ENCODE results near the gene C1QB.
A peak's percentile ranks its signal among the peaks of the same experiment; 100 is the strongest.
"Not testable (repeated sequence)": the region's sequence is repeated elsewhere in the genome, so short reads cannot be mapped to it uniquely, and the experiment has no call there.

C1QB gene

DNA sequence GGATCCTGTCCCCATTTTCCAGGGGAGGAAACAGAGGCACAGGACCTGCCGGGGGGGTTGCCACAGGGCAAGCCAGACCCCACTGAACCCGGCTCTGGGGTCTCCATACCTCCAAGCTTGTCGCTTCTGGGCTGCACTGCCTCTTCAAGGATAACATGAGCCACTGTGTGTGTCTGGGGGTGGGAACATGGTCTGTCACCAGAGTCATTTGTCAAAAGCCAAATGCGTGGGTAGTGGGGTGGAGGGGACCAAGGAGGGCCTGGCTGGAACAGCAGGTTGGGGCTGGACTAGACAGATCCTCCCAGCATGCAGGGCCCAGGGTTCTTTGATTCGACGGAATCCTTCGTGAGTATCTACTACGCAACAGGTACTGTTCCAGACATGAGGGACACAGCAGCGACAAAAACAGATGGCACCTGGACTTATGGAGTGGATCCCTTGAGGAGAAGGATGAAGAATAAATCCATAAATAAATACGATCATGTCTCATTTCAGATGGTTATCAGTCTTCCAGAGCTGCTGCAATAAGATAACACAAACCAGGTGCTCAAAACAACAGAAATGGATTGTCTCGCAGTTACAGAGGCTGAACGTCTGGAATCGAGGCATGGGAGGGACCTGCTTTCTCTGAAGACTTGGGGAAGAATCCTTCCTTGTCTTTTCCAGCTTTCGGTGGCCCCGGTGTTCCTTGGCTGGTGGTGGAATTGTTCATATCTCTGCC lies 28.7 kb downstream of the C1QB start:
- in situ Hi-C loops (cut with HindIII; ENCODE audit: low pct_ligation_motif_present, low pct_unique_long_range_greater_than_20kb, low sequenced_read_pairs) = no loop called here
- DNase-seq = no peak

DNA sequence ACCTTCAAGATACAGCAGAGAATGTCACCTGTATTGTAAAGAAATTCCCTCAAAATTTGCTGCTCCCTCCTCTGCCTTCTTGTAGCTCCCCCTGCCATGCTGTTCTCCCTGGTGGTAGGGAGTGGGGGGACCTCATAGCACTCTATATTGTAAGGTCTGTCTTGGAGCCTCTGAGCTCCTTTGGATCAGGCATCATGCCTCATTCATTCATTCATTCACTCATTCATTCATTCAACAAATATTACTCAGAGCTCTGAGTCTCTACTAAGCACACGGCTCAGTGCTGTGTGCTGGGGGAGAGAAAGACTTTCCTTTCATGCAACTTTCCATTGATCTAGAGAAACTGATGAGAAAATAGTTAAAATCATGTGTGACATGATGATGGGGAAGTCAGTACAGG lies 30.5 kb downstream of the C1QB start:
- DNase-seq = no peak
- in situ Hi-C loops (cut with HindIII; ENCODE audit: low pct_ligation_motif_present, low pct_unique_long_range_greater_than_20kb, low sequenced_read_pairs) = no loop called here

DNA sequence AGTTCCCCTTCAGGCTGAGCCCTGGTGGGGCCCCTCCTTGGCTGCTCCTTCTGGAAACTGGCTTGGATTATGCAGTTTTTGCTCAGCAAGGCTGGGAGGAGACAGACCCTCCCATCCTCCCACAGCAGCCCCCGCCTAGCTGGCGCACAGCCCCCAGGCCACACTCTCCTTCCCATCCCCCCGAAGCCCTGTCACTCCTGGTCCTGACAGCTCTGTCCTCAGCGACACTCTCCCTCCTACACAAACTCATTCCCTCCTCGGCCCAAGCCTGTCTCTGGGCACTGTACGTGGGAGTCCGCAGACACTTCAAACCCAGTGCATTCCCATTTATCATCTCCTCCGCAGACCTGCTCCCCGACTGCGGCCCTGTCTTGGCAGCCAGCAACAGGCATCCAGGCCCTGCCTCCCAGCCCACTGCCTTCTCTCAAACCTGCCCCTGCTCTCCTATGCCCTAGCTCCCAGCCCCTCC lies 32.6 kb downstream of the C1QB start:
- in situ Hi-C loops (cut with HindIII; ENCODE audit: low pct_ligation_motif_present, low pct_unique_long_range_greater_than_20kb, low sequenced_read_pairs) = no loop called here
- no peak for DNase-seq

DNA sequence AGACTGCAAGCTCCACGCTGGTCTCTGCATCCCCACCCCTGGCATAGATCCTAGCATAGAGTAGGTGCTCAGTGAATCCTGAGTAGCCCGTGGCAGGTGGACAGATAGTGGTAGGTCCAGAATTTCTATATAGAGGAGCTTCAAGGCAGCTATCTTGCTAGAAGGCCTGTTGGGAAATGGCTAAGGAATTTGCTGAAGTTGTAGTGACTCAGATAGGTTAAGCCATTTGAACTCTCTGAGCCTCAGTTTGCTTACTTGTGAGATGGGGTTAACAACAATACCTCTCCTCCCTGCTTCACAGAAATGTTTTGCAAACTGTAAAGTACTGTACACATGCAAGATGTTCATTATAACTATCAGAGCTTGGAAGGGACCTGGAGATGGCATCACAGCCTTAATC lies 34.2 kb downstream of the C1QB start:
- no peak for DNase-seq
- in situ Hi-C loops (cut with HindIII; ENCODE audit: low pct_ligation_motif_present, low pct_unique_long_range_greater_than_20kb, low sequenced_read_pairs) = no loop called here

DNA sequence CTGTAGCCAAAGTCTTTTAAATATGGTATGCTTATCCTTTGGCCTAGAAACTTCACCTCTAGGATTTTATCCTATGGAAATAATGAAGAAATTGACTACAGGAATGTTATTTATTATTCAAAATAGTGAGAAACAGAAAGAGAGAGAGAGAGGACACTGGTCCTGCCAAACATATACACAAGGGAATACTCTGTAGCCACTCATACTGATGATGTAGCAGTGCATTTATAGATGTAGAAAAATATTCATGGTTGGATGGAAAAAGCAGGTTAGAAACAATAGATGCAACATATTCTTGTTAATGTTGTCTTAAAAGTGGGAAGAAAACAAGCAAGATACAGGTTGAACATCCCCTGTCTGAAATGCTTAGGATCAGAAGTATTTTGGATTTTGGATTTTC lies 35.4 kb downstream of the C1QB start:
- in situ Hi-C loops (cut with HindIII; ENCODE audit: low pct_ligation_motif_present, low pct_unique_long_range_greater_than_20kb, low sequenced_read_pairs) = no loop called here
- no peak for DNase-seq

DNA sequence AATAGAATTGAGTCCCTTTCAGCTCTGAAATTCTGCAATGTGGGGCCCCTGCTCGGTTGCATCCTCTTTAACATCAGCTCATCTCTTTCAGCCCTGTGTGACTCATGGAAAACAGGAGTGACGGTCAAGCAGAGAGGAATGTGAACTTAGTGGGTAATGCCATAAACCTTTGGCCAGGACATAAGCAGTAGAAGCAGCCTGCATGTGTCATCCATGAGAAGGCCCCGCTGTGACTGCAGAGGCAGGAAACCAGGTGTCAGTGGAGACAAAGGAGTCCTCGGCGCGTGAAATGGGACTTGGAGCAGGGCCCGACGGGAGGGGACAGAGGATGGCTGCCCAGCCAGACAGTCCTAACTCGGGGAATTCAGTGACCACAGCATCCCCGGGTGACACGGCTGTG lies 36.5 kb downstream of the C1QB start:
- DNase-seq = peak; percentile 95

DNA sequence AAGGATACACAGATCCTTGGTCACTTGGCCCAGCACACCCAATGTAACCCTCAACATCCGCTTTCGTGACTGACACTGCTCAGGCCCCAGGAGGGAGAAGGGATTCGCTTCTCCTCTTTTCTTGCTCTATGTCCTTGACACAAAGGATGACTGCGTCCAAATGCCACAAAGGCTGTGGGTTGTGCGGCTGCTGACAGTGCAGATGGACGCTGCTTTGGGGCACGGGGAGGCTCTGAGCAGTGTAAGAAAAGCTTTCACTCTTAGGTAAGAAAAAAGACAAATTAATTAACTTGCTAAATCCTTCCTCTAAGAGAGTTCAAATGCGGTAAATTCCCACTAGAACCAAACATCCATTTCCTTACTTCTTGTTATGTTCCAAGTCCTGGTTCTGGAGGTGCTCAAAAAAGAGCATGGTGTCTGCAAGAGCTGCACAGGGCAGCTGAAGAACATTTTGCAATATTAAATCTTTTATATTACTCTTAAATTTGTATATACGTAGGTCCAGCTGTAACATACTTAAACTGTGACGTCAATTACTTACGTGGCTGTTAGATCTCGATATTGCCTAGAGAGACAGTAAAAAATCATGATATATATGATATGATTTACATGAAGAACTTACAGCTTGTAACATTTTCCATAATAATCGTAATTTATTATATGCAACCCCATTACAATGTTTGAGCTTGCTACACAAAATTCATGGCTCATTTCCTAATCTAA lies 38.2 kb downstream of the C1QB start:
- in situ Hi-C loops (cut with HindIII; ENCODE audit: low pct_ligation_motif_present, low pct_unique_long_range_greater_than_20kb, low sequenced_read_pairs) = no loop called here
- no peak for DNase-seq

More for the DNA sequence above, 36.5 kb downstream of the C1QB start:
- in situ Hi-C loops (cut with HindIII; ENCODE audit: low pct_ligation_motif_present, low pct_unique_long_range_greater_than_20kb, low sequenced_read_pairs) = no loop called here

DNA sequence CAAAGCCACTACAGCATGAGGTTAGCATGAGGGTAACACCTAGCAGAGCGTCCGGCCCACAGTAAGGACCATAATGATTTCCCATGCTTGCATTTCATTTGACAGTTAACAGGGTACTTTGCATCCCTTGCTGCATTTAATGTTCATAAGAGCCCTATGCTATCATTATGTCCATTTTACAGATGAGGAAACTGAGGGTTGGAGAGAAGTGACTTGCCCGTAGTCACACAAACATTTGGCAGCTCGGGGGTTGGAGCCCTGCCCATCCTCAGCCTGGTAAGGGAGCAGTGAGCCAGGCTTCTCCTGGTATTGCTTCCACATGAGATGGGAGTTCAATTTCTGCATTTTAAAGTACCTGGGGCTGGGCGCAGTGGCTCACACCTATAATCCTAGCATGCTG lies 41.1 kb downstream of the C1QB start:
- in situ Hi-C loops (cut with HindIII; ENCODE audit: low pct_ligation_motif_present, low pct_unique_long_range_greater_than_20kb, low sequenced_read_pairs) = no loop called here
- DNase-seq = no peak

DNA sequence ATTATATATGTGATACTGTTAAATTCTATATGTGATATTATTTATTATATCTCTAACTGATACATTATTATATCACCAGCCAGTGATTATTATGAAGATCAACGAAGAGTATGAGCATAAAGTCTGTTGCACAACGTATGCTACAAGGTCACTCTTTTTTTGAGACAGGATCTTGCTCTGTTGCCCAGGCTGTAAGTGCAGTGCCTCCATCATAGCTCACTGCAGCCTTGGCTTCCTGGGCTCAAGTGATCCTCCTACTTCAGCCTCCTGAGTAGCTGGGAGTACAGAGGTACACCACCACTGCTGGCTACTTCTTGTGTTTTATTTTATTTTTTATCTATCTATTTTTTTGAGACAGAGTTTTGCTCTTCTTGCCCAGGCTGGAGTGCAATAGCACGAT lies 43.6 kb downstream of the C1QB start:
- in situ Hi-C loops (cut with HindIII; ENCODE audit: low pct_ligation_motif_present, low pct_unique_long_range_greater_than_20kb, low sequenced_read_pairs) = no loop called here
- DNase-seq = no peak

DNA sequence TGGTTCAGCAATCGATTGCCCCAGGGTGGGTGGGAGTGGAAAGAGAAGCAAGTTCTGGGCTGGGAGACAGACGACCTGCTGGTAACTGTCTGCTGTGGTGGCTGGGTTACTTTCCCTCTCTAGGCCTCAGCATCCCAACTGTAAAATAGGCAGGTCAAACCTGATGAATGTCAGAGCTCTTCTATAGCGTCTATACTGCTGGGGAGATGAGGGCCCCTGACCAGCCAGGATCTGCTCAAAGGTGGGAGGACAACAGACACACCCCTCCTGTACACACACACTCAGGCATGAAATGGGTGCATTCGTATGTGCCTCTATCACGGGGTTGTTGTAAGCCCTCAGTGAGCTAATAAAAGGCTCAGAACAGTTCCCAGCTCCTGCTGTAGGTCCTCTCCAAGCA lies 44.9 kb downstream of the C1QB start:
- DNase-seq = no peak

DNA sequence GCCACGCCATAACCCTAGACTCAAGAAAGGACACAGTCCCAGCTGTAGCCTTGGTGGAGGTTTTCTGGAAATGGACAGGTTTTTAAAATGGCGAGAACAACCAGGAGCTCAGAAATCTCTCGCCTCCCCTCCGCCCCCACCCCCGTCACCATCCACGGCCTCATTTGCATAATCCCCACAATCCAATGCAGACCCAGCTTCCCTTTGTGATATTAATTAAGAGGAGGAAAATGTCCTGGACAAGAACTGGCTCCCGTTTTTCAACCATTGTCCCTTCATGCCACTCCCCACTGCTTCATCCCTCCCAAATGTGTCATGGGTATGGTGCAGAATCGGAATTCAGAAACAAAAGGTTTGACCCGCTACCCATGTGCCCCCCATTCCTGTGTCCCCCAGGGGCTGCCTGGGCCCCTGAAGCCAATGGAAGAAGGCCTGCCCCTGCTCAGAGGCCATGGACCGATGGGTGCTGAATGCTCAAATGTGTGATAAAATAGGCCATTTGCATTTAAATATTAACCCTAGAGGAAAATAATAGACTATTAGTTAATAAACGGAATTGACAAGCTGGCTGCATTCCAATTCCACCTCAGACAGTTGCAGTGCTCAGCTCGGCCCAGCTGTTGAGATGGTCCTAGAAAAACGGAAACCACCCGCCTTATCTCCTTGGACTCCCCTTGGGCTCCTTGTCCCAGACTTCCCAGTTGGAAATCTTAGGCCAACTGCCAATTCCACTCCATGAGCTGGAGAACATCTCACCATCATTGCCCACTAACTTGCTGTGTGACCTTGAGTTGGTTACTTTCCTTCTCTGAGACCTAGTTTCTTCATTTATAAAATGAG lies 46.9 kb downstream of the C1QB start:
- no peak for DNase-seq
- in situ Hi-C loops (cut with HindIII; ENCODE audit: low pct_ligation_motif_present, low pct_unique_long_range_greater_than_20kb, low sequenced_read_pairs) = no loop called here

More for the DNA sequence above, 44.9 kb downstream of the C1QB start:
- in situ Hi-C loops (cut with HindIII; ENCODE audit: low pct_ligation_motif_present, low pct_unique_long_range_greater_than_20kb, low sequenced_read_pairs) = no loop called here

DNA sequence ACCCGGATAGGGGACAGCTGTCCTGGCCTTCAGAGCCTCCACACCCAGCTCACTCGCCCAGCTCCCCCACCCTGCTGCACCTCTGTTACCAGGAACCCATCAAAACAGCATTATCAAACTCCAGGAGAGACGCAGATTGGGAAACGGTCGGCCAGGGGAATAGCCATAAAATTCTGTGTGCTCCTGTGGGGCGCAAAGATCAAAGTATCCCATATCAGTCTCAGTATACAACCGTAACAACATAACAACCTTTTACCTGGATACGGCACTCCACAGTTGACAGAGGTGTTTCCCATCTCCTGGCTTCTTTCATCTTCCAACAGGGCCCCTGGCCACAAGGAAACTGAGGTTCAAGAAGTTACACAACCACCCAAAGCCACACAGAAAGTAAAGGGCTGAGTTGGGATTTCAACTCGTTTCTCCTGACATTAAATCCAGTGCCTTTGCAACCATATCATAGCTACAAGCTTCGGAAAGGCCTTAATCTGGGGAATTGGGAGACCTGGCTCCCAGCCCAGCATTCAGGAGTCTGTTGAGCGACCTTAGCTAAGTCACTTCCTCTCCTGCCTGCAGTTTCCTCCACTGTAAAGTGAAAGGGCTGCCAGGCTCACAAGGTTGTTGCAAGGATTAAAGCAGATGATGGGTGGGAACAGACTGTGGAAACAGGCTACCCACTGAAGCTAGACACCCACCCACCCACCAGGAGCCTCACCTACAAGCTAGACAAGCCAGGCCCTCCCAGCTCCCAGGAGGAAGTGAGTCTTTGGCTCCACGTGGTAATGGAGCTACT lies 49.5 kb downstream of the C1QB start:
- DNase-seq = no peak
- in situ Hi-C loops (cut with HindIII; ENCODE audit: low pct_ligation_motif_present, low pct_unique_long_range_greater_than_20kb, low sequenced_read_pairs) = no loop called here

DNA sequence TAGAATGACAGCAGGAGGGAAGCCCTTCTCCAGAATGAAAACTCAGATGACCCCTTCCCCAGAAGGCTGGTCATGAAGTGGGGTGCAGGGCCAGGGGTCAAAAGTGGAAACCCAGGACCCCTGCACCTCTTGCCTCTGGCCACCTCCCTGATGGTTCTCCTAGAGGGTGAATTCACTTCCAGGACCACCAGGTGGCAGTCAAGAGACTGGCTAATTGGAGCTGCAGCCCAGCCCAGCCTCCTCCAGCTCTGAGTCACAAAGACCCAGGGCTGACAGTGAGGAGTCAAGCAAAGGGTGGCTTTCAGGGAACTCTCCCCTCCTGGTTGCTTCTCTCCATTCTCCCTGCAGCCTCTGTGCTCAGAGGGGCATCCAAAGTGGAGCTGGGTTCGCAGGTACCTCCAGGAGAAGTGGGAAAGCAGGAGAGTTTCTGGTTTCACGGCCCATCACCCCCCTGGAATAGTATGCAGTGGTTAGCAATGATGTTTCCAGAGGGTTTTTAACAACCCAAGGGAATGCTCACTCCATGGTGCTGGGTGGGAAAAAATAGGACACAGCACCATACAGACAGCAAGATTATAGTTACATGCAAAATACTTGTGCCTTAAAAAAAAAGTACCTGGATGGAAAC lies 51.5 kb downstream of the C1QB start:
- DNase-seq = peak; percentile 81
- in situ Hi-C loops (cut with HindIII; ENCODE audit: low pct_ligation_motif_present, low pct_unique_long_range_greater_than_20kb, low sequenced_read_pairs) = no loop called here

DNA sequence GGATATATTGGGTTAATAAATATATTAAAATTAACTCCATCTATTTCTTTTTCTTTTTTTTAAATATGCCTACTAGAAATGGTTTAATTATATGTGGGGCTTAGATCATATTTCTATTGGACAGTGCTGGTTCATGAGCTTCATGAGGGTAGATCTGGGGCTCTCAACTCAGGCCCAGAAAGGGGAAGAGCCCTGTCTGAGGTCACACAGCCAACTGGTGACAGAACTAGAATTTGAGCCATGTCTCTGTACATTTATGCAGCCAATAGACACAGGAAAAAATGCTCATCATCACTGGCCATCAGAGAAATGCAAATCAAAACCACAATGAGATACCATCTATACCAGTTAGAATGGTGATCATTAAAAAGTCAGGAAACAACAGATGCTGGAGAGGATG lies 52.5 kb downstream of the C1QB start:
- no peak for DNase-seq
- in situ Hi-C loops (cut with HindIII; ENCODE audit: low pct_ligation_motif_present, low pct_unique_long_range_greater_than_20kb, low sequenced_read_pairs) = no loop called here

DNA sequence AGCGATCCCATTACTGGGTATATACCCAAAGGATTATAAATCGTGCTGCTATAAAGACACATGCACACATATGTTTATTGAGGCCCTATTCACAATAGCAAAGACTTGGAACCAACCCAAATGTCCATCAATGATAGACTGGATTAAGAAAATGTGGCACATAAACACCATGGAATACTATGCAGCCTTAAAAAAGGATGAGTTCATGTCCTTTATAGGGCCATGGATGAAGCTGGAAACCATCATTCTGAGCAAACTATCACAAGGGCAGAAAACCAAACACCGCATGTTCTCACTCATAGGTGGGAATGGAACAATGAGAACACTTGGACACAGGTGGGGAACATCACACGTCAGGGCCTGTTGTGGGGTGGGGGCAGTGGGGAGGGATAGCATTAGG lies 53.1 kb downstream of the C1QB start:
- DNase-seq; in situ Hi-C loops (cut with HindIII; ENCODE audit: low pct_ligation_motif_present, low pct_unique_long_range_greater_than_20kb, low sequenced_read_pairs): not testable (repeated sequence)

DNA sequence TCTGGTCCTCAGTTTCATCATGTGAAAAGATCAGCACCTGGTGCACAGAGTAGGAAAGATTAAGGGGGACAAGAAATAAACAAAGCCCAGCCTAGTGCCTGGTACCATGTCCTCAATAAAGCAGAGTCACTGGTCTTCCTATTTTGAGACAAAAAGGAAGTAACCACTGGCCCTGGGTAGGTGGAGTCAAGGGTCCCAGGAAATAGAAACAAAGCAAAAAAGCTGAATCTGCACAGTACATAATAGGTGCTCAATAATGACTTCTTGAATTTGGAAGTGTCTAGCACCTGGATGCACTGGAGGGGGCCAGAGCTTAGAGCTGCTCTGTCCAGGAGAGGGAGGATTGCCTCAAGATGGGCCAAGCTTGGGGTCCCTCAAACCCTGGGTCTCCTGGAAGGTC lies 55.7 kb downstream of the C1QB start:
- no peak for DNase-seq
- in situ Hi-C loops (cut with HindIII; ENCODE audit: low pct_ligation_motif_present, low pct_unique_long_range_greater_than_20kb, low sequenced_read_pairs) = no loop called here

DNA sequence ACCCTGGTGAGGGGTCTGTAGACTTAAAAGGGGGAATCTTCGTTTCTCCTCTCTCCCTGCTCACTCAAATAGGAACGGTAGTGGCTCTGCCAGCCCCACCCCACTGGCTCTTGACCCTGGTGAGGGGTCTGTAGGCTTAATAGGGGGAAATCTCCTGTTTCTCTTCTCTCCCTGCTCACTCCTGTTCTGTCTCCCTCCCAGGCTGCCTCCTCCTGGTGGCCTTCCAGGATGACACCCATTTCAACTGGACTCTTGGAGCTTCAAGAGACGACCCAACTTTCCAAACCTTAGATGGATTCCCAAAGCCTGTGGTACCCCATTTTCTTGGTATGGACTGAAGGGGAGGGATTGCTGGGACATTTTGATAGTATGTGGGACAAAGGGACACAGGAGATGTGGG lies 56.2 kb downstream of the C1QB start:
- DNase-seq = peak; percentile 48
- in situ Hi-C loops (cut with HindIII; ENCODE audit: low pct_ligation_motif_present, low pct_unique_long_range_greater_than_20kb, low sequenced_read_pairs) = no loop called here

All from ACHN (cell line).